ENCODE data around the gene UBR1. TPM values are rescaled to one million over a fixed set of nuclear protein-coding genes. Genes with fewer than 3 reads are reported as not detected.

Gene UBR1
- total and polyA plus RNA-seq, 2 donors (not counting 3 experiments of a cell fraction or from before 2014, with no cell fraction given) = 5.3 to 26.9 TPM

DNA sequence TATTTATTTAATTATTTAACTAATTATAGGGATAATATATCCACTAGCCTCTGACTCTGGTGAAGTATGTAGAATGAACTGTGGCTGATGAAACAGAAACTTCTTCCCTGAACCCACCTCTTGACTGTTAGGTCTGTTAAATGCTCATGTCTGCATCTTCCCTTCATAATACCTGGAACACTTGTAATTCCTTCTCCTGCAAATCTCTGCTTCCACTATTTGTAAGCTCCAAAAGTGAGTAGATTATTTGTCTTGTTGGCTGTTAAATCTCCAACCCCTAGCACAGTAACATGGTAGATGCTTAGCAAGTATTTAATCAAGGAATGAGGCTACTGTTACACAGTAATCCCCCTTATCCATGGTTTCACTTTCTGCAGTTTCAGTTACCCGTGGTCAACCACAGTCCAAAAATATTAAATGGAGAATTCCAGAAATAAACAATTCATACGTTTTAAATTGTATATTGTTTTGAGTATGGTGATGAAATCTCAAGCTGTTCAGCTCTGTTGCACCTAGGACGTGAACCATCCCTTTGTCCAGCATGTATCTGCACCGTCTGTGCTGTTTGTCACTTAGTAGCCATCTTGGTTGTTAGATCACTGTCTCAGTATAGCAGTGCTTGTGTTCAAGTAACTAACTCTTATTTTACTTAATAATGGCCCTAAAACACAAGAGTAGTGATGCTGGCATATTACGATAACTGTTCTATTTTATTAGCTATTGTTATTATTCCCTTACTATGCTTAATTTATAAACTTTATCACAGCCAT is 190.9 kb downstream of the UBR1 start:
- FAIRE-seq (no peak), DNase-seq (ENCODE audit: low read depth, low spot score) (no peak)
- no peak overlapping the region for H3K9ac ChIP-seq (replicated peaks; ENCODE audit: extremely low read depth, insufficient read depth, low read length)
- H3K27ac ChIP-seq (ENCODE audit: insufficient read depth, low read depth, low read length) = no peak overlapping the region
- no peaks in the 10 kb centered on the region for H3K9me3 ChIP-seq (replicated peaks; ENCODE audit: control insufficient read depth, insufficient read depth, low read length)
- H3K27me3 ChIP-seq (ENCODE audit: control insufficient read depth in 2 of 2, insufficient read depth in 2 of 2, low read length in 2 of 2) = no peaks in the 10 kb centered on the region
- intact Hi-C loops (cut with micrococcal nuclease) (no loop called here), dilution Hi-C loops (cut with MboI; ENCODE audit: extremely low pct_ligation_motif_present, low sequenced_read_pairs) (no loop called here)
- no peak overlapping the region for H3K4me2 ChIP-seq (ENCODE audit: insufficient read depth, low read length)
- ChIA-PET CTCF (interaction anchor here (1.7 kb wide), 1 partner anchor 11 kb away, joined by 7 read pairs; no protein-coding TSS in a partner anchor), POLR2A (no interaction called here)
- no peaks in the 10 kb centered on the region for H3K36me3 ChIP-seq (ENCODE audit: control insufficient read depth in 2 of 2, extremely low read depth in 1 of 2, insufficient read depth in 2 of 2, low read length in 2 of 2)
- H3K79me2 ChIP-seq (ENCODE audit: control insufficient read depth, insufficient read depth, low read length) = peaks cover 2% of the 10 kb centered on the region
- BruUV-seq (replicated peaks) = no TSS peak
- H4K20me1 ChIP-seq (replicated peaks; ENCODE audit: control insufficient read depth, extremely low read depth, insufficient read depth, low read length) = no peaks in the 10 kb centered on the region
- no peaks in the 10 kb centered on the region for H3K9me1 ChIP-seq (replicated peaks; ENCODE audit: control insufficient read depth, extremely low read depth, insufficient read depth, low read length)
- no peak overlapping the region for H2AFZ ChIP-seq (ENCODE audit: low read depth, low read length)
- peaks cover 14% of the 10 kb centered on the region for H3K4me1 ChIP-seq (ENCODE audit: control insufficient read depth, extremely low read depth, insufficient read depth, low read length)
- no peak overlapping the region for H3K4me3 ChIP-seq (replicated peaks in 1 of 3; ENCODE audit: insufficient read depth in 1 of 3, low read depth in 1 of 3, low read length in 3 of 3)
- TF ChIP-seq POLR2AphosphoS5 (IDR thresholded peaks at IDR 0.05; ENCODE audit: insufficient read depth, low read depth, low read length) (no peak), GATA2 (IDR thresholded peaks at IDR 0.05; ENCODE audit: insufficient read depth, insufficient read length, low read depth, low read length) (no peak), POLR2A (IDR thresholded peaks at IDR 0.05; ENCODE audit: low read depth, low read length) (no peak), CTCF (IDR thresholded peaks at IDR 0.05; ENCODE audit: extremely low read depth in 1 of 2, insufficient read depth in 1 of 2, low read depth in 1 of 2, low read length in 2 of 2) (no peak), MAX (IDR thresholded peaks at IDR 0.05; ENCODE audit: insufficient read depth, insufficient read length) (no peak), MYC (IDR thresholded peaks at IDR 0.05; ENCODE audit: low read depth, low read length) (no peak), FOS (IDR thresholded peaks at IDR 0.05; ENCODE audit: borderline replicate concordance, insufficient read depth, low read length) (no peak), JUN (IDR thresholded peaks at IDR 0.05; ENCODE audit: borderline replicate concordance, insufficient read depth, insufficient read length, low read depth) (no peak), EZH2 (IDR thresholded peaks at IDR 0.05; ENCODE audit: borderline replicate concordance, low read depth, low read length, severe bottlenecking) (no peak)
